HPDE6-E6E7 (cell line): Measurements from ENCODE around the gene SCRN1.

Experiments used
- DNase-seq: peaks from one replicate; pipeline ENCODE4 v3.0.0; 2011; ENCODE audit warnings: missing footprints; ENCODE audit errors: extremely low spot score

SCRN1 gene, protein sequence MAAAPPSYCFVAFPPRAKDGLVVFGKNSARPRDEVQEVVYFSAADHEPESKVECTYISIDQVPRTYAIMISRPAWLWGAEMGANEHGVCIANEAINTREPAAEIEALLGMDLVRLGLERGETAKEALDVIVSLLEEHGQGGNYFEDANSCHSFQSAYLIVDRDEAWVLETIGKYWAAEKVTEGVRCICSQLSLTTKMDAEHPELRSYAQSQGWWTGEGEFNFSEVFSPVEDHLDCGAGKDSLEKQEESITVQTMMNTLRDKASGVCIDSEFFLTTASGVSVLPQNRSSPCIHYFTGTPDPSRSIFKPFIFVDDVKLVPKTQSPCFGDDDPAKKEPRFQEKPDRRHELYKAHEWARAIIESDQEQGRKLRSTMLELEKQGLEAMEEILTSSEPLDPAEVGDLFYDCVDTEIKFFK

DNA sequence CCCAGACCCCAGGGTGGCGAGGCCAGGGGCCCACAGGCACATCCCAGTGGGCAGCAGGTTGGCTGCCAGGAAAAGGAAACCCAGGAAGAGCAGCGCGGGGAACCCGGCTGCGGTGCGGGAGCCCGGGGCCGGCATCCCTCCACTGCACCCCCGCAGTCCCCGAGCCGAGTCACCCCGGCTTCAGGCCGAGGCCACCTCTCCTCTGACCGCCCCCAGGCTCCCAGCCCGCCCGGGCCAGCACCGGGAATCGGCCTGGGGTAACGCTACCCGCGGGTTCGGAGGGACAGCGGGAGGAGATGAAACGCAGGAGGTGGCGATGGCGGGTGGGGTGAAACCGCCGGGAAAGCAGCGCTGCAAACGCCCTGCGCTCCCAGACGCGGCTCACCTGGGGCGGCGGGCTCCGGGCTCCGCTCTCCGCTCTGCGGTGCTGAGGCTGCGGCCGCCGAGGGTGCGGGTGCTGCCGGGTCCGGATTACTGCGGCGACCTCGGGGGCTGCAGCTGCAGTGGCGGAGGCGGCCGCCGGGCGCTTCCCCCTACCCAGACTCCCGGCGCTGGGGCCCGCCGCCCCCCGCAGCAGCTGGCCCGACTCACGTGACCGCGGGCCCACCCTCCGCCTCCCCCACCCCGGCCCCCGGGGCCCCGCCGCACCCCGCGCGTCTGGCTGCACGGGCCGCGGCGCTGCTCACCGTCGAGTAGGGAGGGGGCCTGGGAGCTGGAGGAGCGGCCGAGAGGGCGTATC, at the start of gene SCRN1:
Gene SCRN1 (minus strand): TSS at position 545 of the 739 bp plus-strand sequence. CDS start 20,734 bp downstream, outside the sequence.
- DNase-seq, result peak; percentile 46

DNA sequence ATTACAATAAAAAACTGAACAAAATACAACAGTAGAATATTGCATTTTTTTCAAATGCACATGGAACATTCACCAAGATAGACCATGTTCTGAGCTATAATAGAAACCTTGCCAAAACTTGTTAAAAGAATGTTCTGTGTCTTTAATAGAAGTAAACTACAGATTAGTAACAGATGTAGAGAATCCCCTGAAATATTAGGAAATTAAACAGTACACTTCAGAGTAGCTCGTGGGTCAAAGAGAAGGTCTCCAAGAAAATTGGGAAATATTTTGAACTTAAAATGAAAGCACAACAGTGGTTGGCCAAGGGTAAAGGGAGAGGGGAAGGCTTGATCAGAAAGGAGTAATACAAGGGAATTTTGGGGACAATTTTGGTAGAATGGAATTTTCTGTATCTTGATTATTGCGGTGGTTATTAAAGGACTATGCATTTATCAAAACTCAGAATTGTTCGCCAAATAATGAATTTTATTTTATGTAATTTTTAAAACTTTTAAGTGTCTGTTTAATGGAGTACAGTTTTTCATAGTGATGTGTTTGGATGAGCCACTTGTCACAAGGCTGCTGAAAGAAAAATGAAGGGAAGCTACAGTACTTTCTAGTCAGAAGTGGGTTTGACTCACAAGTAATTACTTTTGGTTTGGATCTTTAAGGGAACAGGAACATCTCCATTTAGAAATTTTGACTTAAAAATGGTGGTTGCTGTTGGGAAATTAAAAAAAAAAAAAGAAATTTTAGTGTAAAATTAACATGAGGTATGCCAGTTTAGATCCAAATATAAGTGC, 48.8 kb upstream of the SCRN1 start:
- no peak for DNase-seq

DNA sequence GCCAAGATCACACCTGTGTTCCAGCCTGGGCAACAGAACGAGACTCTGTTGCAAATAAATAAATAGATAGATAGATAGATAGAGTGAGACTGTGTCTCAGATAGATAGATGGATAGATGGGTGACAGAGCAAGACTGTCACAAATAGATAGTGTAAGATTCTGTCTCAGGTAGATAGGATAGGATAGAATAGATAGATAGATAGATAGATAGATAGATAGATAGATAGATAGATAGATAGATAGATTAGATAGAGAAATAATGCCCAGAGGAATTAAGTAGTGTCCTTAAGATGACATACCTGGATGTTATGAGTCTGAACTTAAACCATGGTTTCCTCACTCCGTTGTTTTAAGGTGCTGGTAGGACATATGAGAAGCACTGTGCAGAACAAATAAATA, 46.6 kb upstream of the SCRN1 start:
- no peak for DNase-seq

DNA sequence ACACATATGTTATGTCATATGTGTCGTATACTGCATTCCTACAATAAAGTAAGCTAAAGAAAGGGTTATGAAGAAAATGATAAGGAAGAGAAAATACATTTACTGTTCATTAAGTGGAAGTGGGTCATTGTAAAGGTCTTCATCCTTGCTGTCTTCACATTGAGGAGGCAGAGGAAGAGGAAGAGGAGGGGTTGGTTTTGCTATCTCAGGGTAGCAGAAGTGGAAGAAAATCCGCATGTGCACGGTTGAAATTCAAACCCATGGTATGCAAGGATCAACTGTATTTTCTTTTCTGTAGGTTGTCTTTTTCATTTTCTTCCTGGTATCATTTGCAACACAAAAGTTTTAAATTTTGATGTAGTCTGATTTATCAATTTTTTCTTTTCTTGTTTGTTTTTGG, 44.9 kb upstream of the SCRN1 start:
- DNase-seq, result no peak

DNA sequence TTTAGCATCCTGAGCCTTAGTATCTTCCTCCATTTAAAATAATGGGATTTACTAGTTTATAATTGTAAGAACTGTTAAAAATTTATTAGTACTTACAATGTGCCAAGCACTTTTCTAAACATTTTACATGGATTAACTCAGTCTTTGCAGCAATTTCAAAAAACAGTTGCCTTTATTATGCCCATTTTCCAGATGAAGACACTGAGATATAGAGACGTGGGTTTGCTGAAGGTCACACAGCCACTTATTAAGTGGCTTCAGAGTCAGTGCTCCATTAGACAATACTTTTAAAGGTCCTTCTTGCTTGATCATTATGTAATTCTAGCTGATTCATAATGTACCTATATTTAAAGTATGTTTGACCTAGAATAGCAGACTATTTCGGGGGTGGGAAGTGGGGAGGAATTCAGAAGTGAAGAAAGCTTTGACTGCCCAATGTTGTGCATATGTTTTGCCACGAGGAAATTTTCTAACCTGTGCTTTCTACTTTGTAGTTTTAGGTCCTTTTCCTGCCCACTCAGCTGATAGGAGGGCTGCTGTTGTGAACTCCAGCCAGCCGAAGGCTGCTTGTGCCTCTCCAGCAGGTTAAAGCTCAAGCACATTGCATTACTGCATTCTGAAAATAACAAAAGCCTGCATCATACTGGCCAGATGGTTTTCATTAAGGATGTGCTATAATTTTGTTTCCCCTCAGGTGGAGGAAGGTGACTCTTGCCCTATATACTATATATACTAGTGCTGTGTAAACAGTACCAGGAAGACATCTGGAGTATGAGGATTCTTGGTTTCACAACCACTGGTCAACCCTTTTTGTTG, 42.9 kb upstream of the SCRN1 start:
- no peak for DNase-seq

DNA sequence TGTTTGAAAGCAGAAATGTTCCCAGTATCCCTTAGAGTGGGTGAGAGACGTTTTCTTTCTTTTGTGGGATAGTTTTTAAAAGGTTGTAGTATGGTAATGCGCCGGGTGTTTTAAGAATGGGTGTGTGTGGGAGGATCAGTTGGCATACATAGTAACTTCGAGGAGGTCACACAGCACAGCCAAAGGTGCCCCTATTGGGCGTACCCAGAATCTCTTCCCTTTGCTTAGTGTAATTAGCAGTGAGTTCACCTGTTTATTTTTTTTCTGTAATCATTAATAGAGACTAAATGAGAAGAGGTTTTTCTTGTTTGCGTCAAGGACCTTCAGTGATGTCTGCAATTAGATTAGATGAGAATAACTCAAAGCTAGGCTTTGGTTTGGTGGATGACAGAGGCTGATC, 40.1 kb upstream of the SCRN1 start:
- DNase-seq, result no peak

DNA sequence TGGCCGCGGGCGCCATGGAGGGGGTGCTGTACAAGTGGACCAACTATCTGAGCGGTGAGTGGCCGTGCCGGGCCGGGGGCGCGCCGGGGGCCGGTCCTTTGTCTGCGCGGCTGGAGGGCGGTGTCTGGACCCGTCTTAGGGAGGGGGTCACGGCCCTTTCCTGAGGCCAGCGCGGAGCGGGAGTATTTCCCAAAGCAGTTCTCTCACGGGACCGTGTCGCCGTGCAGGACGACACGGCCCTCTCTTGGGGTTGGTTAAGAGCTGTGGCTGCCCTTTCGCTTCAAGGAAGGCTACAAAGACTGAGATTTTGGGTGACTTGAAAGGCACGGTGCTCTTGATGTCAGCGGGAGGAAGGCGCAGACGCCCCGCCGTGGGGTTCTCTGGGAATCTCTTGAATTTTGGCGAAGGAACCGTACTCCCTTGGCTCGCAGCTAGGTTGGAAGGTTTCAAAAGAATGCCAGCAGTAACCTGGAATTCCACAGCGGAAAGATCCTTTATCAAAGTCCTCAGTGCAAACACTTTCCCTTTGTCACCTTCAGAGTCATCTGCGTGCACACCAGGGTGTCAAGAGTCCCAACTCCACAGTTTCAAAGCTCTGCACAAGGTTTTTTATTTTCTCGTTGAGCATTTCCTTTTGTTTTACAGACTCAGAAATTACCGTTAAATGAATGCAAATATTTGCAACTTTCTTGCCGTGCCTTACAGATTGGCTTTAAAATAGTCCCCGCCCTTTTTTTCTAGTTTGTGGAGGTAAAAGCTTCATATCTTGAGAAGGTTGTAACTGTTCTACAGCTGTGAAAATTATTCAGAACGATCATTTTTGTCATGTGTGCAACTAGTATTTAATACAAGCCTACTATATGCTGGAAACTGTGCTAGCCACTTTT, 39.4 kb upstream of the SCRN1 start:
- DNase-seq, result peak; percentile 14

DNA sequence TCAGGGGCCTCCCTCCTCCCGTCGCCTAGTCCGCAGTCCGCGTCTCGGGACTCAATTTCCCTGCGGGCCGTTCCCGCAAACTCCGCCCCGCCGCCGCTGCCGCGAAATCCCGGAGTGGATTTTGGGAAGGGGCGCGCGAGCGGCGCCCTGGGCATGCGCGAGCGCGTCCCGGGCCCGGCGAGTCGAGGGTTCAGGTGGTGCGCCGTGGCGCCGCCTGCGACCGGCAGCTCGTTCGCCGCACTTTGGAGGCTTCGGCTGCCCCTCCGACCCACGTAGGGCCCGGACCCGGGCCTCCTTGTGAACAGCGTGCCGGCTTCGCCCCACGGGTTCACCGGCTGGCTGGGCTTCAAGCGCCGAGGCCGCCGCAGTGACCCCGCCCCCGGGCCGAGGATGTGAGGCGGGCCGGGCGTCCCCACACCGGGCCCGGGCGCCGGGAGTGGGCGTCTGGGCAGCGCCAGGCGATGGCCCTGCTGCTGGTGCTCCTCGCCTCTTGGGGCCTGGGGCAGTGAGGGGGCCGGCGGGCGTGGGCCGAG, 38.7 kb upstream of the SCRN1 start, which contains the start of gene PLEKHA8:
Gene PLEKHA8 (plus strand): TSS at position 197 of the 533 bp plus-strand sequence. CDS start 351 bp downstream, outside the sequence.
- DNase-seq, result peak; percentile 80

DNA sequence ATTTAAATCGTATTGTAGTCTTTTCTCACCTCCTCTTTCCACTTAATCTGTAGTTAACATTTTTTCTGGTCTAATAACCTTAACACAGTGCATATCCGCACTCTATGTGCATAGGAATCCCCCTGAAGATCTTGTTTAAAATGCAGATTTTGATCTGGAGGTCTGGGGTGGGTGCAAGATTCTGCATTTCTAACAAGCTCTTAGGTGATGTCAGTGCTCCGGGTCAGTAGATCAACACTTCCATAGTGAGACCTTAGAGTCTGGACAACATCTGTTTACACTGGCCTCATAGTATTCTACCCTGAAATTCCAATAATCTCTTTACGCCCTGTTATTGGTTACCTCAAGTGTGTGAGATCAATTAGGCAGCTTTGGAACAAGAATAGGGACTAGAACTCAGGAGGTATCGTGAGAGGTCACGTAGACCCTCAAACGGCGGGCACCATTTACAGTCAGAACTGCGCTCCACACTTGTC, 38.2 kb upstream of the SCRN1 start:
- peak; percentile 19 for DNase-seq

DNA sequence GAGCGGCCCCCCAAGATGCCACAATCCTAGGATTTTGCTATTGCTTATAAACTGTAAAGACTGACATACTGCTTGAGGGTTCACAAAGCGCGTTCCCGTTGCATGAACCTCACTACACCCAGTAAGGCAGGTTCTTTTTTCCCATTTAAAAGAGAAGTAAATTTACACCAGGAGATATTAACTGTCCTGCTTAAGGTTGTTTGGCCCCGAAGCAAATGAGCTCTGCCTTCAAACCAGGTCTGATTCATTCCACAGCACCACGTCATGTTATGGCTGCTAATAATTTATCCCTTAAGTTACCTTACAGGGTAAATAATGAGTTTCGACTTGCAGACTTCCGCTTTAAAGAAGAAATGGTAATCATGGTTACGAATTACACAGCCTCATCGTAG, 37.5 kb upstream of the SCRN1 start:
- peak; percentile 73 for DNase-seq

DNA sequence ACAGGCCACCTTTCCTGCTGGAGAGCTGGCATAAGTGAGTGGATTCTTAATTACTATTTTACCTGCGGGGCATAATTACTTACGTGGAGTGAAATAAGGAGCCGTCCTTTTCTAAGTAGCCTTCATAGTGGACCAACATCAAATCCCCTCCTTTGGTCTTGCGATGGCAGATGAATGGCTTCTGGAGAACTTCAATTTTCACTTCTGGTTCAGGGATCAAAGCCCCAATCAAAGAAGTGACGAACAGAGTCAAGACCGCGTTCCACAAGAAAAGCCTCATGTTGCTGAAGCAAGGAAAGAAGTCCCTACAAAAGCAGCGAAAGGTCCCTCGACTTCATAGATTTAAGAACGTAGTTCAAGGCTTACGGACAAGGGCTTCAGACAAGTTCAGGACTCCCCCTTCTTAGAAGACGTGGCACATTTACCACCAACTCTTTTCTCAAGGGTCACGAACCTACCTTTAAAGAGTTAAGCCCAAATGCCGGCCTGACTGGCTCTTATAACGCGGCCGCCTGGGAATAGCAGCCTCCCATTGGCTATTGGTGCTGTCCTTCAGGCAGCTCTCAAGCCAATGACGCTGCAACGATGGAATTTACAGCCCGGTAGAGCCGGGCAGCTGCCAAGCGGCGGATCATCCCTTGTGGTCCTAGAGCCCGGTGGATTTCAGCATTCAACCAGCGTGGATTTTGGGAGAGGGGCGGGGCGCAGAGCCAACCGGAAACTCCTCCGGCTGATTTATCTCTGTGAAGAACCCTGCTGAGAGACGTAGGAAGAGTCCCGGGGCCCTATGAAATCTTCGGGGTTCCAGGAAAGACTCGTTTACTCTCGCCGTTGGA, 36.8 kb upstream of the SCRN1 start, which contains the start of gene FKBP14:
Gene FKBP14 (minus strand): TSS at position 474 of the 836 bp plus-strand sequence. CDS start 194 bp downstream, at position 280.
- DNase-seq, result peak; percentile 93

DNA sequence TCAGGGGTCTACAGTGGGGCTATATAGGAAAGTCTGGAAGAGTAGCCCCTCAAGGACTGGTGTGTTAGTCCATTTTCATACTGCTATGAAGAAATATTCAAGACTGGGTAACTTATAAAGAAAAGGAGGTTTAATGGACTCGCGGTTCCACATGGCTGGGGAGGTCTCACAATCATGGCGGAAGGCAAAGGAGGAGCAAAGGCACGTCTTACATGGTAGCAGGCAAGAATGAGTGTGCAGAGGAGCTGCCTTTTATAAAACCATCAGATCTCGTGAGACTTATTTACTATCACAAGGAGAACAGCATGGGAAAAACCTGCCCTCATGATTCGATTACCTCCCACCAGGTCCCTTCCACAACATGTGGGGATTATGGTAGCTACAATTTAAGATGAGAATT, 33.9 kb upstream of the SCRN1 start:
- no peak for DNase-seq

DNA sequence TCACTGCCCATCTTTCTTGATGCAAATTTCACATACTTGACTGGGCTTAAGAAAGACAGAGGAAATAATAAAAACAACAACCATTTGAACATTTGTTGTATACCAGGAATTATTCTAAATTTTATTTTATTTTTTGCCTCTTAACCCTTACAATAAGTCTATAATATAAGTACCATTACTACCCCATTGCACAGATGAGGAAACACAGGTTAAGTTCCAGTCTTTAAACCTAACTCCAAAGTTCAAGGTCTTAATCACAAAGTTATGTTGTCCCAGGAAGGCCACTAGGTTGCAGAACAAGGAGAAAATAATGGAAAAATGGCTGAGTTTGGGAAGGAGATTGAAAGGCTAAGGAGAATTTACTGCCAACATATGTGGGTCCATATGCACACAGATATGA, 33.4 kb upstream of the SCRN1 start:
- DNase-seq, result no peak

DNA sequence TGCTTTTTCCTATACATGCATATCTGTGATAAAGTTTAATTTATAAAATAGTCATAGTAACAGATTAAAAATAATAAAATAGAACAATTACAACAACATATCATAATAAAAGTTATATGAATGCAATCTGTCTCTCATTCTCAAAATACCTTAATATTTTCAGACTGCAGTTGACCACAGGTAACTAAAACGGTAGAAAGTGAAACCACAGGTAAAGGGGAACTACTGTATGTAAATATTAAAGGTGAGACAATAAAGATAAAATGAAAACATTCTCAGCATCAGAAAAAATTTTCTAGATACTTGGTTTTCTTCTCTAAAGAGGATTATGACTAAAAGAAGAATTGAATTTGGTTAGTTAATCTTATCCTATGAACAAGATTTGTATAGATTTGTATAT, 30.9 kb upstream of the SCRN1 start:
- DNase-seq, result no peak

DNA sequence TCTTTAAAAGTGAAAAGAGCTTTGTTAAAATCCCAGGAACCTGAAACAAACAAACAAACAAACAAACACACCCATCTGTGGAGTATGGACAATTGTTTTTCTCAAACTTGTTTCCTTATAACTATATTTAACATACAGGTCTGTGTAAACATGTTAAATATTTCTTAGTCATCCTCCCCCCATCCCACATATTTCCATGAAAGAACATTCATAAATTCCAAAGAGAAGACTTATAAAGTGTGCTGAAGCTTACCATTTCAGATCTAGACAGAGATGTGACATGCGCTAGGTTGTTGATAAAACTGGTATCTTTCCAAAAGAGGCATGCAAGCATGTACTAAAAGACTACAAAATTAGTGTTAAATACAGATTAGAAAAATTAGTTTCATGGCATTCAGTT, 30.4 kb upstream of the SCRN1 start:
- DNase-seq, result no peak

DNA sequence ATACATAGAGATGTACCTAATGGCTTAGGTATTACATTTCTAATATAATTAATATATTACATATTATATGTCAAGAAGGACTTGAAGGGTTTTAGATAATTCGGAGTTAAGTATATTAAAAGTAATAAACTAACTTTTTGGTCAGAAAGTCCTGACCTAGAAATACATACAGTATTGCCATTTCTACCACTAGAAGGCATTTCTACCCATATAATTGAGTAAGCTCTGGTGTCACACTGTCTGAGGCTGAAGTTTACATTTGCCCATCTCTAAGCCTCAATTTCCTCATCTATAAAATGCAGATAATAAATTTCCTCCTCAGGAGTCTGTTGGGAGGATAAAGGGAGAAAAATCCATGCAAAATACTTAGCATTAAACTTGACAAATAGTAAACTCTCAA, 29.8 kb upstream of the SCRN1 start:
- no peak for DNase-seq

DNA sequence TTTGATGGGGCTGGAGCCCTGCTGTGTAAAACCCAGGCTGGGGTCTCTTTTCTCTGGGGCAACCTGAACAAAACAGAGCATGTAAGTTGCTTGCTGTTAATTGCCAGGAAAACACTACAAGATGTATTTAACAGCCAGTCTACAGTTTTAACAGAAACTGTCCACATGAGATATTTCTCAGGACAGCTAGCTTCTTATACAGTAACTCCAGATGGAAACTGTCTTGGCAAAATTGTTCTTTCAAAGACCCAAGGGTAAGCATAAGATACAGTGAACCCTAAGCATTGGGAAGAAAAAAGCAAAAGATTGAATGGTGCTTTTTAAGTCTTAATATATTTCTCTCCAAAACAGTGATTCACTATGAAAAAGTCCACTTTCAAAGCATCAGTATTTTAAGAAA, 28.9 kb upstream of the SCRN1 start:
- DNase-seq, result no peak

DNA sequence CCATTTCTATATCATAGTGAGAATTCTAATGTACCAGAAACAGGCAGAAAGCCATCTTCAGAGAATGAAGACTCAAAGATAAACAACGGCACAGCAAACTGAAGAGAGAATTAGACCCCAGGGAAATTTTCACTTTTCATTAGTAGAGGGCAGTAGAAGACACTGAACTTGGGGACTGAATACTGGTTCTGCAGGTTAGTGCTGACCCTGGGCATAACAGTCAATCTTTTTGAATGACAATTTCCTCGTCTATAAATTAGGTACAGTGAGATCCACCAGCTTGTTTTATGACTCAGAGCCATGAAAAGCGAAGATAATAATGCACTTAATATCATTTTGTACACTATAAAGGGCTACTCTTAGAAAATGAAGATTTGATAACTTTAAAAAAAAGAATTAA, 23.2 kb upstream of the SCRN1 start:
- no peak for DNase-seq

DNA sequence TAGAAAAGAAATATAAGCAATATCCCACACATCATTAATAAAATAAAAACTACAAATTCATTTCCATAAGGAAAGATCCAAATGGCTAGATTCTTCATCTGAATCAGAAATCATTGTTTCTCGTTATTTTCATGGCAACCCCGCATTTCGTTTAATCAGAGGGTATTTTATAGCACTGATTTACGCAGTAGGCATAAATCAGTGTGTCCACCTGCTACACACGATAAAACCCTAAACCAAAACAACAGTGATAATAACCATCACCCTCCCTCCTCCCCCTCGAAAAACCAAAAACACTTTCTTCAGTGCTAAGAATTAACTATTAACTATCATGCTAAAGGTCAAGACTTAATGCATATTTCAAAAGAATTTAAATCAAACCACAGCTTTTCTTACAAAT, 20.4 kb upstream of the SCRN1 start:
- DNase-seq, result no peak
